HCT116 (cell line): ENCODE results near the gene NR2F1-AS1. TPM values are rescaled to one million over a fixed set of nuclear protein-coding genes. Genes with fewer than 3 reads are reported as not detected.

Source experiments
- ATAC-seq: fragments of 200-7000 bp; cut with Tn5 transposase; 2 replicates; pipeline ENCODE4 v1.9.1; 2020; ENCODE audit warnings: mild to moderate bottlenecking, moderate library complexity
- BruUV-seq: library from RNA; stranded (reverse); fragments of 400-500 nt; replicated peaks from 2 replicates; lab custom pipeline; 2021; lab: Mats Ljungman, UMichigan
- CTCF ChIA-PET: fragments of 300-600 bp; sonication (Branson Sonifier 250); formaldehyde crosslinking; loops from one replicate; lab custom pipeline; 2021; ENCODE audit warnings: antibody characterized with exemption; lab: Charles Lee
- POLR2A ChIA-PET: fragments of 300-600, 350-600 bp; sonication (Branson Sonifier 250); formaldehyde crosslinking; loops from one replicate; lab custom pipeline; 2021; ENCODE audit warnings: antibody characterized with exemption; lab: Charles Lee
- RAD21 ChIA-PET, 2 experiments: fragments of 300-600 bp; sonication (Branson Sonifier 250); formaldehyde crosslinking; loops; one replicate each; lab custom pipeline; 2023; ENCODE audit warnings: low total read pairs in 2 of 2; ENCODE audit not compliant: uncharacterized antibody in 2 of 2, unreplicated experiment in 2 of 2, low non-redundant PET in 1 of 2; lab: Charles Lee
- DNase-seq: peaks from one replicate; pipeline ENCODE4 v3.0.0-alpha.2; 2010; ENCODE audit warnings: low read depth, low spot score
- H2AFZ ChIP-seq: fragments of 200-600 bp; shearing (Covaris generic), sonication (generic); 2 replicates; pipeline ENCODE4 v1.6.1; 2017; ENCODE audit warnings: low read depth, mixed run types, mixed read lengths, antibody characterized with exemption, low read length; ENCODE audit not compliant: poor library complexity, severe bottlenecking
- H3K27ac ChIP-seq: 2 replicates; pipeline ENCODE4 v1.5.1; 2012; ENCODE audit warnings: low read depth, low read length
- H3K27me3 ChIP-seq: fragments of 200-600 bp; sonication (generic); 2 replicates; pipeline ENCODE4 v1.6.1; 2016; ENCODE audit warnings: mixed run types, low read length, mixed read lengths; ENCODE audit not compliant: insufficient read depth
- H3K36me3 ChIP-seq, 2 experiments: fragments of 200-500 bp in 1 of 2; fragments of 200-600 bp in 1 of 2; sonication (Bioruptor generic) in 1 of 2; sonication (generic) in 1 of 2; 2 replicates each; pipeline versions ENCODE4 v1.5.1 to v1.6.1; 2014 to 2016; ENCODE audit warnings: low read length in 2 of 2, inconsistent platforms in 1 of 2, mixed read lengths in 1 of 2, mixed run types in 1 of 2; ENCODE audit not compliant: insufficient read depth in 2 of 2, control insufficient read depth in 1 of 2
- H3K4me1 ChIP-seq, 2 experiments: fragments of 200-600 bp in 1 of 2; sonication (generic) in 1 of 2; 2 replicates each; pipeline versions ENCODE4 v1.5.1 to v1.6.1; 2012 to 2017; ENCODE audit warnings: low read length in 2 of 2, inconsistent platforms in 1 of 2, mild to moderate bottlenecking in 1 of 2, mixed read lengths in 1 of 2, mixed run types in 1 of 2, moderate library complexity in 1 of 2; ENCODE audit not compliant: insufficient read depth in 2 of 2, control insufficient read depth in 1 of 2
- H3K4me2 ChIP-seq: fragments of 200-600 bp; sonication (generic); 2 replicates; pipeline ENCODE4 v1.6.1; 2017; ENCODE audit warnings: mixed run types, low read length, mixed read lengths
- H3K4me3 ChIP-seq, 2 experiments: fragments of 200-600 bp in 1 of 2; sonication (generic) in 1 of 2; replicated peaks in 1 of 2; 2 replicates each; pipeline ENCODE4 v1.5.1; 2011 to 2016; ENCODE audit warnings: low read length in 2 of 2, control low read depth in 1 of 2, low read depth in 1 of 2, mild to moderate bottlenecking in 1 of 2, mixed read lengths in 1 of 2, mixed run types in 1 of 2
- H3K79me2 ChIP-seq: fragments of 200-600 bp; sonication (generic); 2 replicates; pipeline ENCODE4 v1.6.1; 2017; ENCODE audit warnings: mild to moderate bottlenecking, mixed run types, low read length, moderate library complexity, mixed read lengths; ENCODE audit not compliant: insufficient read depth
- H3K9ac ChIP-seq: fragments of 200-600 bp; sonication (generic); 2 replicates; pipeline ENCODE4 v1.6.1; 2016; ENCODE audit warnings: low read length, mixed read lengths
- H3K9me2 ChIP-seq: fragments of 200-600 bp; sonication (generic), shearing (Covaris generic); 2 replicates; pipeline ENCODE4 v1.6.1; 2017; ENCODE audit warnings: mixed run types, mild to moderate bottlenecking, moderate library complexity; ENCODE audit not compliant: insufficient read depth
- H3K9me3 ChIP-seq, 2 experiments: fragments of 200-500 bp in 1 of 2; fragments of 200-600 bp in 1 of 2; sonication (Bioruptor generic) in 1 of 2; sonication (generic) in 1 of 2; 2 replicates each; pipeline ENCODE4 v1.6.1; 2014 to 2017; ENCODE audit warnings: low read length in 2 of 2, mixed read lengths in 2 of 2, inconsistent platforms in 1 of 2, low read depth in 1 of 2, mild to moderate bottlenecking in 1 of 2, mixed run types in 1 of 2, moderate library complexity in 1 of 2; ENCODE audit not compliant: control insufficient read depth in 1 of 2, insufficient read depth in 1 of 2
- H4K20me1 ChIP-seq: fragments of 200-600 bp; sonication (generic), shearing (Covaris generic); 2 replicates; pipeline ENCODE4 v1.6.1; 2017; ENCODE audit warnings: mixed run types, mild to moderate bottlenecking, moderate library complexity; ENCODE audit not compliant: insufficient read depth
- CEBPB ChIP-seq: IDR thresholded peaks from 2 replicates; pipeline ENCODE4 v1.6.1; 2012; ENCODE audit warnings: low read depth
- EGR1 ChIP-seq: IDR thresholded peaks from 2 replicates; pipeline ENCODE4 v1.6.1; 2012; ENCODE audit warnings: low read depth
- ELF1 ChIP-seq: IDR thresholded peaks from 2 replicates; pipeline ENCODE4 v1.6.1; 2012; ENCODE audit warnings: low read depth, borderline replicate concordance
- EZH2 ChIP-seq: fragments of 200-600 bp; sonication (generic); IDR thresholded peaks from 2 replicates; pipeline ENCODE4 v1.6.1; 2017; ENCODE audit warnings: antibody characterized with exemption, mixed run types
- FOSL1 ChIP-seq: IDR thresholded peaks from 2 replicates; pipeline ENCODE4 v1.6.1; 2012; ENCODE audit warnings: low read depth
- JUND ChIP-seq: IDR thresholded peaks from 2 replicates; pipeline ENCODE4 v1.6.1; 2012
- RAD21 ChIP-seq: IDR thresholded peaks from 2 replicates; pipeline ENCODE4 v1.6.1; 2012; ENCODE audit warnings: low read depth, mild to moderate bottlenecking
- SRF ChIP-seq: IDR thresholded peaks from 2 replicates; pipeline ENCODE4 v1.6.1; 2012; ENCODE audit warnings: low read depth
- ZNF274 ChIP-seq: fragments of 200-500 bp; sonication (Bioruptor generic); IDR thresholded peaks from 2 replicates; pipeline ENCODE4 v1.6.1; 2014; ENCODE audit warnings: mild to moderate bottlenecking, low read depth, low read length, inconsistent platforms
- intact Hi-C: fragments of 100-400 bp; cut with micrococcal nuclease; formaldehyde crosslinking; loops from 2 replicates; pipeline ENCODE4 v1.10.0; 2022
- total RNA-seq: library from RNA; stranded (reverse); gene quantifications from one replicate; pipeline ENCODE4 v1.2.1, GENCODE V29; 2021; ENCODE audit not compliant: unreplicated experiment

The NR2F1-AS1 gene
- total RNA-seq, 1 experiment from 2014 or later, result 20.1 TPM

- DNase-seq (no peak), ATAC-seq (no peak)
- no peak overlapping the region for H3K9ac ChIP-seq
- no TSS peak for BruUV-seq
- H2AFZ ChIP-seq, result no peak overlapping the region
- intact Hi-C loops, result no loop called here
- CTCF ChIA-PET, result no interaction called here
- no peaks in the 10 kb centered on the region for H4K20me1 ChIP-seq
- POLR2A ChIA-PET, result no interaction called here
- RAD21 ChIA-PET, result no interaction called here
- no peaks in the 10 kb centered on the region for H3K27me3 ChIP-seq
- H3K79me2 ChIP-seq, result no peaks in the 10 kb centered on the region
- no peak overlapping the region for H3K4me2 ChIP-seq
- H3K27ac ChIP-seq, result no peak overlapping the region
- no peak overlapping the region for H3K4me3 ChIP-seq
- peaks cover 0 to 30% of the 10 kb centered on the region in 2 experiments; a peak in 2 of 4 replicates for H3K4me1 ChIP-seq
- TF ChIP-seq JUND (no peak), SRF (no peak), CEBPB (no peak), ELF1 (no peak), EGR1 (no peak), ZNF274 (no peak), RAD21 (no peak)
- H3K36me3 ChIP-seq, result no peaks in the 10 kb centered on the region
- H3K9me3 ChIP-seq, result no peaks in the 10 kb centered on the region
- no peaks in the 10 kb centered on the region; the same call in 1 of the 2 replicates for H3K9me2 ChIP-seq
These were observed 147.6 kb downstream of the NR2F1-AS1 start for GRCh38 chr5:93433422-93433821.

- RAD21 ChIA-PET, result interaction anchor here in 1 of 2 experiments (0.7 kb wide), 1 partner anchor 38 kb away, joined by 4 read pairs; no protein-coding TSS in a partner anchor
- no peak overlapping the region for H3K4me2 ChIP-seq
- TF ChIP-seq FOSL1, result no peak
- TF ChIP-seq EGR1, result no peak
- TF ChIP-seq EZH2, result no peak
- TF ChIP-seq, all 23 proteins: peak for 0
- BruUV-seq, result no TSS peak
- Histone ChIP-seq H3K79me2 (no peaks in the 10 kb centered on the region), H3K9me2 (no peaks in the 10 kb centered on the region; the same call in 1 of the 2 replicates), H3K9me3 (no peaks in the 10 kb centered on the region), H4K20me1 (no peaks in the 10 kb centered on the region), H3K4me1 (peaks cover 0 to 48% of the 10 kb centered on the region in 2 experiments; a peak in 2 of 4 replicates), H3K27ac (no peak overlapping the region), H2AFZ (no peak overlapping the region), H3K36me3 (no peaks in the 10 kb centered on the region), H3K9ac (no peak overlapping the region), H3K27me3 (no peaks in the 10 kb centered on the region), H3K4me3 (no peak overlapping the region)
- intact Hi-C loops, result no loop called here
- POLR2A ChIA-PET, result interaction anchor here (1.0 kb wide), 1 partner anchor 133 kb away, joined by 3 read pairs; no protein-coding TSS in a partner anchor
- DNase-seq (no peak), ATAC-seq (no peak)
- CTCF ChIA-PET, result no interaction called here
These were observed 149.8 kb downstream of the NR2F1-AS1 start for GRCh38 chr5:93431250-93431649.
